ENCODE data around the gene OR2T1.
"Not testable (repeated sequence)": the region's sequence is repeated elsewhere in the genome, so short reads cannot be mapped to it uniquely, and the experiment has no call there.

OR2T1 gene, protein sequence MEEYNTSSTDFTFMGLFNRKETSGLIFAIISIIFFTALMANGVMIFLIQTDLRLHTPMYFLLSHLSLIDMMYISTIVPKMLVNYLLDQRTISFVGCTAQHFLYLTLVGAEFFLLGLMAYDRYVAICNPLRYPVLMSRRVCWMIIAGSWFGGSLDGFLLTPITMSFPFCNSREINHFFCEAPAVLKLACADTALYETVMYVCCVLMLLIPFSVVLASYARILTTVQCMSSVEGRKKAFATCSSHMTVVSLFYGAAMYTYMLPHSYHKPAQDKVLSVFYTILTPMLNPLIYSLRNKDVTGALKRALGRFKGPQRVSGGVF

DNA sequence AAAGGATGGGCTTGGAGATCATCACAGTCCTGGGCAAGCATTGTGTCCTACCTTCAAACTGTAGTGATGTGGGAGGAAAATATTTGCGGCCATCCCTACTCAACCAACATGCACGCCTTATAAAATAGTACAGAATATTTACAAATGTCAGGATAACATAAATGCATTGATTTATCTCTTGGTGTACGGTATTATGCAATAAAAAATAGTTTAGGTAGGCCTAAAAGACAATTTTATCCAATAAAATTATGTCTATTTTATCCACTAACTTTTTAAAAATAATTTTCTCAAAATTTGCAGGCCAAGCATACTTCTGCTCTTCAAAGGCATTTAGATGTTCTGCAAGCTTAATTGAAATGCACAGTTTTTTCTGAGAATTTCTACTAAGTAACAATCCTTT is at the start of gene OR2T1:
Gene OR2T1 (plus strand): TSS at position 301 of the 400 bp plus-strand sequence. CDS start 3,100 bp downstream, outside the sequence.
- no peak for DNase-seq

DNA sequence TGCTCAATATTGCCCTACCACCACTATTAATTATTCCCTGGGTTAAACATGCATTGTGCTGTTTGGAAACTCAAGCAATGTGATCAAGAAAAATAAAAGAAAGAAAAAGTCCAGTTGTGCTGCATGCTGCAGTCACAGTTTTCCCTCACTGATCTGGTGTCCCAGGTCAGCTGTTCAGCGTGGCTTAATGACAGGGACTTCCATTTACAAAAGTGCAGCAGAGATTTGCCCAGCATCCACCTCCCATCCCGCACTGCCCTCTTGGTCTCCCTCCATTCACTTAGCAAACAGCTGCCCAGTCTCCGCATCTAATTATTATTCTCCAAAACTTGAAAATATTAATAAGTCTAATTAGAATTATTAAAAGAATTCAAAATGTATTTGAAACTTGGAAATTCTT is 43.4 kb upstream of the OR2T1 start:
- no peak for DNase-seq

DNA sequence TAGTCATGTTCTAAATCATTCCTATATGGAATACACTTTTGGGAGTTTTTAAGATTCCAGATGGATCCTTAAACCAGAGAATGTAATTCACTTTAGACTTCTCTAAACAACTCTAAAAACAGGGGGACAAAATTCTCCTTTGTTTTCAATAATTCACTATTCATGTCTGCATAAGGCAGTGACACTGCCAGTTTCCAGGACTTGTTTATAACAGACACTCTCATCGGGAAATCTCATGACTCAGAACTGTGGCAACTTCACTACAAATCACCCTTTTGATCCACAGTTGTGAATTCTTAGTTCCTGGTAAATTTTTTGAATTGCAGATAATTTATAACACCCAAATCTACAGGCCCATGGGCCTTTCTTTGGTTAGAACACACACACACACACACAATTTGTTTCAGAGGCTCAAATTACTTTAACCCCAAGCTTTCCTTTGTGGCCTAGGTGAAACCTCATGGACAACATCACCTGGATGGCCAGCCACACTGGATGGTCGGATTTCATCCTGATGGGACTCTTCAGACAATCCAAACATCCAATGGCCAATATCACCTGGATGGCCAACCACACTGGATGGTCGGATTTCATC is 41.6 kb upstream of the OR2T1 start, which contains the start of gene OR2T4:
Gene OR2T4 (plus strand): TSS at position 545 of the 595 bp plus-strand sequence. CDS start 0 bp downstream, at position 545.
- no peak for DNase-seq

DNA sequence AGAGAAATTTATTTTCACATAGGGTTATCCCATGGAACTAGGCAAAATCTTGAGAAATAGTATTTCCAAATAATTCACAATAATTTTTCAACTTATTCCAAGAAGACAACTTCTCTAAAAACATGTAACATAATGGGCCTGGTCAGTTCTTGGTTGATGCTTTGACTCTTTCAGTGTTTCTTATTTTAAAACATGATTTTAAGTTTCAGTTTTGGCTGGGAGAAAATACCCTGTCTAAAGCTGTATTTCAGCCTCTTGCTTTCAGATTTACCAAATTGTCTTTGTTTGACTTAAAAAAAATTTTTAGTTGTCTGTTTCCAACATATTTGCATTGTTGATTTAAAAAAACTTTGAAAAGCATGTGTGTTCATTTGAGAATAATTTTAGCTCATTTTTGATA is 36.2 kb upstream of the OR2T1 start:
- DNase-seq, result no peak

DNA sequence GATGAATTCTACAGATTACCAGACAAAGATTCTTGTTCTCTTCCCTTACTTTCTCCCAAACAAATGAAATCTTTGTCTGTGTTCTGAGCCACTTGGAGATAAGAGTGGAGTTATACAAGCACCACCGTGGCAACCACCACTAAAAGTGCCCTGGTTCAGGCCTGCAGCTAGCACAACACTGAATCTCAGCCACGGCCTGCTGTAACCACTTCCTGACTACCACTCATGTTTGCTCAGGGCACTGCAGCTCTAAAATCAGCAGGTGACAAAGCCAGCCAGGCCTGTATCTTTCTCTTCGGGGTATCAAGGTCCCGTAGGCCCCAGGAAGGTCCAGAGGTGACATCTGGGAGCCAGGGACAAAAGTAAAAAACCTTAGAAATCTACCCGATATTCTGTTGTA is 30.5 kb upstream of the OR2T1 start:
- no peak for DNase-seq

DNA sequence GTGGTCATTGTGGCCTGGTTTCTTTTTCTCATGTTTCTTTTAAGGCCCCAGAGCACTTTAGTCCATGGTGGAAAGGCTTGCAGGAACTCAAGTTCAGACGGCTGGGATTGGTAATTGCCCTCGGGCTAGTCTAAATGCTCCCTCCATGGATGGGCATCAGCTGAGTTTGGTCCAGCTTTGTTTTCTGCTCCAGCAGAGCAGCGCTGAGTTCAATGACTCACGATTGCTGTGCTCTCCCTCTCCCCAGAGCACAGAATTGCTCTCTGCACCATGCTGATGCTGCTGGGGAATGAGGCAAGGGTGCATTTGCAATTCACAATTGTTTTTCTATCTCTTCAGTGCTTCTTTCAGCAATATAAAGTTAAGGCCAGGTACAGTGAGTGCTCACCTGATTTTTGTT is 29.1 kb upstream of the OR2T1 start:
- no peak for DNase-seq

DNA sequence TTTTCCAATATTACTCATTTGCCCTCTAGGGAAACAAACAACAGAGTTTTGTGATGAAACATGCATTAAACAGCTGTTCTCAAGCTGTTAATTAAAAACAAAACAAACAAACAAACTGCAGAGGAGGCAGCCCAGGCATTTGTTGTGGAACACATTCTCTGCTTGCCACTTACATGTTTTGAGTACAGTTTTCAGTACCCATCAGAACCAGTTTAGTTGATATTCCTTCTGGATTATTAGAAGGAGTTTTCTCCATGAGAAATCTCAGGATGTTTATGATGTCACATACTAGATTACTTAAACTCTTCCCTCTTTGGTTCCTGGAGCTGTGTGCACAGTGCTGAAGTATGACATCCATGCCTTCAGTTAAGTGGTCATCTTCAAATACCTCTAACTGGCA is 27.4 kb upstream of the OR2T1 start, which contains the start of gene OR2T6:
Gene OR2T6 (plus strand): TSS at position 301 of the 400 bp plus-strand sequence. CDS start 11,863 bp downstream, outside the sequence.
- DNase-seq, result no peak

DNA sequence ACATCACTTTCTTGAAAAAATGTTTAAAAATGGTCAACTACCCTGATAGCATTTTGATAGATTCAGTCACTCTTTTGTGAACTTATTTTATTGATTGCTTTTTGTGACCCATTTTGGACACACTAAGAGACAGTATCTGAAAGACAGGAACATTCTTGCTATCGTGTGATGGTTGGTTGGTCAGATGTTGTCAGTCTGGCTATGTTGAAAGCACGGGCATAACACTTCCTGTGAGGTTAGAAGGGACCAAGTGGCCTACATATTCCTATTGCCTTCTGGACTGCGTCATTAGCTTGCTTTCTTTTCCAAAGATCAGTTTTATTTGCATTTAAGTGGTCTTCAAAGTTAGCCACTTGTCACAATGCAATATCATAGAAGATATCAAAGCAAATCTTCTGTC is 25.9 kb upstream of the OR2T1 start:
- DNase-seq, result no peak

DNA sequence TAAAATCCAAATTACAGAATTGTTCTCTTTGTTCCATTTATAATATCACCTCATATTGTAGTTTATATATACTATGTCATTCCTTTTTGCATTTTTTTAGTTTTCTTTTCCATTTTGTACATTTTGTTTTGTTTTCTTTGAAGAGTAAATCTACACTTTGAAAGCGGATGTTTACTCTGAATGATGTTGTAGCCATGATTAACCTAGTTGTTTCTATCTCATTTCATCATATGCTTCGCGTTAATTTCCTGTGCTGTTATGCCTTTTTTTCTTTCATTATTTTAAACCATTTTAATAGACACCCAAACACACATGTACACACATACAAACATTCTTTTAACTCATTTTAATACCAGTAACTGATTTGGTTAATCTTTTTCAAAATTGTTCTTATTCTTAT is 22.0 kb upstream of the OR2T1 start:
- no peak for DNase-seq

DNA sequence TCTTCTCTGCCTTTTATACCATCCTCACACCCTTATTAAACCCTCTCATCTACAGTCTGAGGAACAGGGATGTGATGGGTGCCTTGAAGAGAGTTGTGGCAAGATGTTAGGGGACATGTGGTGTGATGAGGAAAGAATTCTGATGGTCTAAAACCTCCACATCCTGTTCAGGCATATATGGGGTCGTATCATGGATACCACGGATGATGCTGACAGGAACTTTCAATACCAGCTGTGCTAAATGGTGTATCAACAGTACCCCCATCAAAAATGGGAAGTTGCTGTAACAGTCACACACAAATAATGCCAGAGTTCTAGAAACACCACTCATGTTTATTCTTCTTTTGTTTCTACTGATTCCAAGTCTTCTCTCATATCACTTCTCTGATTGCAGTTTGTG is 14.4 kb upstream of the OR2T1 start:
- no peak for DNase-seq

DNA sequence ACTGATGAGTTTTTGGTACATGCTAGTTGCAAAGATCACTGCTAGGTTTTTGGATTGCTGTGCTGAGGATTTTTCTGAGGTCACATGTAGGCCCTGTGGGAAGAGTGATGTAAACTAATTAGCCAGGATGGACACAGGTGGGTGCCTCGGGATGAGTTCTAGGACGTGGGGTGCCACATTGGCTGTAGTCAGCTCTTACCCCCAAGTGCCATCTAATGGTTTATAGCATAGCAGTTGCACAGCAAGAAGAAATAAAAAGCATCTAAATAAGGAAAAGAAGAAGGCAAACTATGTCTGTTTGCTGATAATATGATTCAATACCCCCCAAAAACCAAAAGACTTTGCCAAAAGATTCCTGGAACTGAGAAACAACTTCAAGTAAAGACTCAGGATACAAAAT is 9.8 kb upstream of the OR2T1 start:
- DNase-seq, result no peak

DNA sequence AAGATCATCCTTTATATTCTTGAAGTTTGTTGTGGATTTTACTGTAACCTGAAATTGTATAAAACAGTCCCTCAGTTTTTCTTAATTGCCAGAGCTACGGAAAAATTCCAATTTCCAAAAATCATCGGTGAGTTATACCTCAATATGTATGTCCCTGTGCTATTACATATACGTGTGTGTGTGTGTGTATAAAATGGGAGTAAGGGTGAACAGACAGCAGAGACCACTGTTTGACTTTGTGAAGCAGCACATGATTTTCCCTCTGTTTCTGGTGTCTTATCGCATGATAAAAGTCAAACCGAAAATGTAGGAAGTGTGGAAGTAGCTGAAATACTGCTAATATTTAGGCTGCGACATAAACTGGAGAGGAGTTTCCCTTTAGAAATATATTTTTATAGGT is 1.2 kb downstream of the OR2T1 start:
- DNase-seq, result no peak

DNA sequence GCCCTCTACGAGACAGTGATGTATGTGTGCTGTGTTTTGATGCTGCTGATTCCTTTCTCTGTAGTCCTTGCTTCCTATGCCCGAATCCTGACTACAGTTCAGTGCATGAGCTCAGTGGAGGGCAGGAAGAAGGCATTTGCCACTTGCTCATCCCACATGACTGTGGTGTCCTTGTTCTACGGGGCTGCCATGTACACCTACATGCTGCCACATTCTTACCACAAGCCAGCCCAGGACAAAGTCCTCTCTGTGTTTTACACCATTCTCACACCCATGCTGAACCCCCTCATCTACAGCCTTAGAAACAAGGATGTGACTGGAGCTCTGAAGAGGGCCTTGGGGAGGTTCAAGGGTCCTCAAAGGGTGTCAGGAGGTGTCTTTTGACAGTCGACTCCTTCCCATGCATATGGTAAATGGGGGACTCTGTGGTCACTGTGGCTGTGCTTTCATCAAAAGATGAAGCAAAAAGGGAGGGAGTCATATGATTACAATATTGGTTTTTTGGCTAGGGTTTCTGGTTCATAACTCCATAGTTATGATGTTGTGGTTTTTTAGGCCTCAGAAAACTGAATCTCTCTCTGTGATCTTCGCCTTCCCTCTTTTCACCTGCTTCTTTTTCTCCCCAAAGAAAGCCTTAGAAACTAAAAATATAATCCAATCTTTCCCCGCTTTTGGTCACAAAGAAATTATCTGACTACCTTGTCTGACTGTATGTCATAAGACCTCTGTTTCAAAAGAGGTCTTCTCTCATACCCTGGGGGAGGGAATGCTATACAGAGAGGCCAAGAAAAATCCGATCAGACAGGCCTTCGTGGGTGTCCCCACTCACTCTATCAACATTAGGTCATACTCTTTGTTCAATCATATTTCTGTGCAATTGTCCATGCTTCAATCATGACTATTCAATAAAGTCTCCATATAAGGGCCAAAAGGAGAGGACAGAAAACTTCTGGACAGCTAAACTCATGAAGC is 4.2 kb downstream of the OR2T1 start:
- no peak for DNase-seq

DNA sequence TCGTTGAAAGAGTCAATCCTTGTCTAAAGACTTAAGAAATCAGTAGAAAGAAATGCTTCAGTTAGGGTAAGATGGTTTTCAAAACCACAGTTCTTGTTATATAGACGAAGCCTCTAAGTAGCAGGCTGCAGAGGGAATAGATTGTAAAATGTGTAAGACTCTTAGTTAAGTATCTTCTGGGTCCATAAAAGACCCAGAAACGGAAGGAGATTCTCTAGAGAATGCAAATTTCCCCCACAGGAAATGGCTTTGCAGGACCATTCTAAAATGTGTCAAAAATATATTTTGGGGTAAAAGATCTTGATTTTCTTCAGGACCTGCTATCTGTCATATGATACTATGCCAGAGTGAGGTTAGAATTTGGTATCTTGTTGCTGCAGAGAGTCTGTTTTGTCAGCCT is 13.4 kb downstream of the OR2T1 start:
- DNase-seq, result no peak

DNA sequence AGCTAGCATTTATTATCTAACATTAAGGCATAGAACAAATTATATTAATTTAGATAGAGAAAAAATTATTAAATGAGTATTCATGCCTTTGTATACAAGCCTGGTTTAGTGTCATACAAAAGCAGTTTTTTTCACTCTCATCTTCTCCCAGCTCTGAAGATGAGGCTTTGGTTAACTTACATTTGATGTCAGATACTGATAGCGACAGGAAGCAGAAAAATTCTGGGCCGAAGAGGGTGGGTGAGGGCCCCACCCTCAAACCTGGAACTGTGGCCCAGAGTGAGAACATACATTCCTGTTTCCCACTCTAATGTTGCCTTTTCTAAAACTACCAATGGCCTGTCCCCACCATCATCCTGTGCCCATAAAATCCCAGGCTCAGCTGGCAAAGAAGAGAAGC is 15.0 kb downstream of the OR2T1 start:
- DNase-seq, result no peak

DNA sequence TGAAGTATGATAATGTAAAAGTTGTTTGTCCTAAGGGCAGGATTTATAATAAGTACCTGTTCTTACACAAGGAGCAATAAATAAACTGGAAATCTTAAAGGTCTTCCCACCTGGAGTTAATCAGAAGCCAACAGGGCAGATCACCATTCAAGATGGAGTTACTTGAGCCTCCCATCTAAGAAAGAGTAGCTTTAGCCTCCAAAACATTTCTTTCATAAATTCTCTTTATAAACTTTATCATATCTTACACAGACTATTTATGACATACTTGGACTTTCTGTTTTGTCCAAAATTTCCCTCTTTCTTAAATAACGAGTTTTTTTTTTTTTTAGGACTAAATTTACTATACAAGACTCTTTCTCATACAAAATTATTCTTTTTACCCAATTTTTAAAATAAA is 18.5 kb downstream of the OR2T1 start:
- no peak for DNase-seq

DNA sequence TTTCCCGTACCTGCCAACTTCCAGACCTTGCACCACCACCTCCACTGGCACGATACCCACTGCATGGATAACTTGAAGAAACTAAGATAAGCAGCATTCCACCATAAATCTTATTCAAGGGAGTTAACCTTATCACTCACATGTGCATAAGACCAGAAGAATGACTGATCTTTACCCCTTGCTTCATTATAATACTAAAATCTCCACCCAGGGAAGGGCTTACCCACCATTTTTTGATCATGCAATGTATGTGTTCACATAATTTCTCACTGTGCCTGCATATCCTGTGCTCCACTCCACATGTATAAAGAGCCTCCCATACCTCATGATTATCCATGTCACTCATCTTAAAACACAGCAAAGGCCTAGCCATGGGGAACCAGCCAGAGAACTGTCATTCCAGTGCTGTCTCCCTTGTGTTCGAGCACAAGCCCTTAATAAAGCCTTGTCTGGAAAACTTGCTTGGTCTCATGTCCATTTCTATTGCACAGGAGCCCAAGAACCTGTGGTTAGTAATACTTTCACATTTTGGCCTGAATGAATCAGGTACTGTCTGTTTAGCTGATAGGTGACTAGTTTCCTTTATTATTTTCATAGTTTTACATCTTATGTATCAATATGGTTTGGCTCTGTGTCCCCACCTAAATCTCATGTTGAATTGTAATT is 24.8 kb downstream of the OR2T1 start:
- not testable (repeated sequence) for DNase-seq

DNA sequence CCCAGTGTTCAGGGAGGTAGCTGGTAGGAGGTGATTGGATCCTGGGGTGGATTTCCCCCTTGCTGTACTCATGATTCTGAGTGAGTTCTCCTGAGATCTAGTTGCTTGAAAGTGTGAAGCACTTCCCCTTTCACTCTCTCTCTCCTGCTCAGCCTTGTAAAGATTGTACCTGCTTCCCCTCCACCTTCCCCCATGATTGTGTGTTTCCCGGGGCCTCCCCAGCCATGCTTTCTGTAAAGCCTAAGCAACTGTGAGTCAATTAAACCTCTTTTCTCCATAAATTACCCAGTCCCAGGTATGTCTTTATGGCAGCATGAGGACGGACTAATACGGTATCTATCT is 25.3 kb downstream of the OR2T1 start:
- DNase-seq, result not testable (repeated sequence)

DNA sequence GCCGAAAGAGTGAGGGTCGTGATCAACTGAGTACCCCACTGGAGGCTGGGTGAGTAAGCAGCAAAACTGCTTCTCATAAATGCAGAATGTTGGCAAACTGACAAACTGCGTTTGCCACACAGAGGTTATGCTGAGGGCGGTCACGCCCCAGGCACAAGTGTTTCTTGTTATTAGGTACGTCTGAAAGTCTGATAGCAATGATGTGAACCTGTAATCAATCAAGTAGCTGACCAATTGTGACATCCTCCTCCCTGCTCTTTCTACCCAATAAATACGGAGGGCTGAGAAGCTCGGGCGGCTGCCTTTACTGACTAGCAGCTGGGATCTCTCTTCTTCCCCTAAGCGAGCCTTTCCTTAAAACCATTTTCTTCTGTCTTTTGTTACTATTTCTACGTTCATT is 28.8 kb downstream of the OR2T1 start:
- DNase-seq, result not testable (repeated sequence)

DNA sequence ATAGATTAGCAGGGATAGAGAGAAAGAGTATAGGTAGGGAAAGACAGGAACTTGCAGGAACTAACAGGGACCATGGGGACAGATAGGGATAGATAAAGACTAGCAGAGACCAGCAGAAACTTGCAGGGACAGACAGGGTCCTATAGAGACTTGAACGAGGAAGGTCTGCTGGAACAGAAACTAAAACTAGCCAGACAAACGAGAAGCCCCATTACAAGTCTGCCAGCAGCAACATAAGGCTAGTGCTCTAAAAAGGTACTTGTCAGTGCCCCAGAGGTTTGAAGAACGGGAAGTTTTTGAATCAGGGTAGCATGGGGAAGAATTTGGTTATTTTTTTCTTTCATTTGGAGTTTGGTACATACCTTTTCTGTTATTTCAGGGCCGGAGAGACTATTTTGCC is 29.4 kb downstream of the OR2T1 start:
- not testable (repeated sequence) for DNase-seq

DNA sequence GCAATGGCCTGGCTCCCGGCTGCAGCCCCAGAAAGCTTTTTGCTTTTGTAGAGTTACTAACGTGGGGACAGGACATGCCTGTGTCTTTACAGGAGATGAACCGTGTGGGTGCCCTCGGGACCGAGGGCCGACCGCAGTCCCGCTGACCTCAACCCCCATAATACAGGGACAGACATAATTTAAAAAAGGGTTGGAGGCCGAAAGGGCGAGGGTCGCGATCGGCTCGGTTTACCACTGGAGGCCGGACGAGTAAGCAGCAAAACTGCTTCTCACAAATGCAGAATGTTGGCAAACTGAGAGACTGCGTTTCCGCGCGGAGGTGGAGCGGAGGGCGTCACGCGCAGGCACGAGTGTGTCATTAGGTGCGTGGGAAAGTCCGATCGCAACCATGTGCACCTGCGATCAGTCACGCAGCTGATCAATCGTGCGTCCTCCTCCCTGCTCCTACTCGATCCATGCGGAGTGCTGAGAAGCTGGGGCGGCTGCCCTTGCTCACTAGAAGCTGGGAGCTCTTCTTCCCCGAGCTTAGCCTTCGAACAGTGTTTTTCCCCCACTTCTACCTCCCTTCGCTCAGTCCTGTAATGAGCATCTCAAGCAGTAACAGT is 31.1 kb downstream of the OR2T1 start:
- not testable (repeated sequence) for DNase-seq

DNA sequence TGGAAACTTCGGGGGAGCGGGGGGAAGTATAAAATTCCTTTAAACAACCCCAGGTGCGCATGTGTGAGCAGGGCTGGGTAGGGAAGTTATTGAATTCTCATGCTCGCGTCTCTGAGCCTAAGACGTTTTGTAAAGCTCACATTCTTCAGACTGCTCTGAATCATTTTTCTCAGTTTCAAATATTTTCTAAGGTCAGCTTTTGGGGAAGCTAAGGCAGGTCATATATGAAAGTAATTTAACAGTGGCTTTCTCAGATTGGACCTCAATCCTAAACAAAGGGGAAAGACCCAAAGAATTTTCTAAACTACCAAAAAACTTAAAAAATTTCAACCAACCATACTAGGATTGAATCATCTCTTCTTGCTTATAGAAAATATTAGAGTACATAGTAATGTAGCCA is 32.1 kb downstream of the OR2T1 start:
- DNase-seq, result not testable (repeated sequence)
